Esophagus muscularis mucosa (tissue), 2 donors: ENCODE measurements around the gene ZIC2.

Source experiments
- EP300 ChIP-seq: sonication (generic); formaldehyde crosslinking; IDR thresholded peaks from one replicate; pipeline ENCODE4 v1.6.1; 2017; ENCODE audit warnings: antibody characterized with exemption
- POLR2A ChIP-seq: fragments of 450-650 bp; IDR thresholded peaks from one replicate; pipeline ENCODE4 v1.6.1; 2017; ENCODE audit warnings: antibody characterized with exemption, moderate library complexity, mild to moderate bottlenecking, low read depth

- TF ChIP-seq EP300 (no peak), POLR2A (no peak)
Observed at GRCh38 chr13:99960663-99961311, 20.8 kb upstream of the ZIC2 start.
